Hepatocyte (in vitro differentiated cells): ENCODE data around the gene OPCML.

Source experiments
- EZH2 ChIP-seq: fragments of 200-600 bp; sonication (generic); IDR thresholded peaks from 2 replicates; pipeline ENCODE4 v1.6.1; 2016; ENCODE audit warnings: antibody characterized with exemption, mild to moderate bottlenecking, borderline replicate concordance
- EZH2phosphoT487 ChIP-seq: fragments of 200-600 bp; sonication (generic); IDR thresholded peaks from one replicate; pipeline ENCODE4 v1.6.1; 2018; ENCODE audit warnings: antibody characterized with exemption, mild to moderate bottlenecking, low read depth, moderate library complexity; ENCODE audit not compliant: unreplicated experiment, severe bottlenecking
- TF ChIP-seq, protein P1 (sequence below): fragments of 200-600 bp; sonication (generic); IDR thresholded peaks from 2 replicates; pipeline ENCODE4 v1.5.1; 2016; ENCODE audit warnings: antibody characterized with exemption, mild to moderate bottlenecking; ENCODE audit not compliant: poor library complexity

DNA sequence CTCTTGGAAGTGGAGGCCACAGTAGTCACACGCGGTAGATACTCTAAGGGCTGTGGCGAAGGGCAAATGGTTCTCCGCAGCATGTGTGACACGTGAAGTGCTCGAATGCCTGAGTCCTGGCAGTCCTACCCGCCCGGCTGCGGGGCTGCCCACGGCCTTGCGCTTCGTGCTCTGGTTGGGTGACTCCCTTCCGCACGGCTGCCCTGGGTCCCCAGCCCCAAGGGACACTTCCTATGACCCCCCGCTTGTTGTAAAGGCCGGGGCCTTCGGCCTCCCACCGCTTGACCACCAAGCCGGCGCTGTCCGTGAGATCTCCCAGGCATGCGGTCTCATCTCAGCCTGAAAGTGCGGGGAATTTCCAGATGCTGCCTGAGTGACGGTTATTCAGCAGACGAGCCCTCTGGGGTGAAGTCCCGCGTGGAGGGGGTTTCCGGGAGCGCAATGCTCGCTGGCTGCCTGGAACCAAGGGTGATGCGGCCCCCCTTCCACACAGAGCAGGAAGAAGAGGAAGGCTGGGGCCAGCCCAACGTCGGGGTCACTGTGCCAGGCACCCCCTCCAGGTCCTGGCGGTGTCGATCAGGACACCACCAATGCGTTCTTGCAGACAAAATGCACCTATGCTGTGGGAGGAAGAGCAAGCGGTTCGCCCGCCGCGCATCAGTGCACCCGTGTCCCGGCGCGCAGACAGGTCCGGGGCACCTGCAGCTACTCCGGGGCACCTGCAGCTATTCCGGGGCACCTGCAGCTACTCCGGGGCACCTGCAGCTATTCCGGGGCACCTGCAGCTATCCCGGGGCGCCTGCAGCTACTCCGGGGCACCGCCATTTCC lies 171.2 kb downstream of the OPCML start:
- TF ChIP-seq, protein P1, sequence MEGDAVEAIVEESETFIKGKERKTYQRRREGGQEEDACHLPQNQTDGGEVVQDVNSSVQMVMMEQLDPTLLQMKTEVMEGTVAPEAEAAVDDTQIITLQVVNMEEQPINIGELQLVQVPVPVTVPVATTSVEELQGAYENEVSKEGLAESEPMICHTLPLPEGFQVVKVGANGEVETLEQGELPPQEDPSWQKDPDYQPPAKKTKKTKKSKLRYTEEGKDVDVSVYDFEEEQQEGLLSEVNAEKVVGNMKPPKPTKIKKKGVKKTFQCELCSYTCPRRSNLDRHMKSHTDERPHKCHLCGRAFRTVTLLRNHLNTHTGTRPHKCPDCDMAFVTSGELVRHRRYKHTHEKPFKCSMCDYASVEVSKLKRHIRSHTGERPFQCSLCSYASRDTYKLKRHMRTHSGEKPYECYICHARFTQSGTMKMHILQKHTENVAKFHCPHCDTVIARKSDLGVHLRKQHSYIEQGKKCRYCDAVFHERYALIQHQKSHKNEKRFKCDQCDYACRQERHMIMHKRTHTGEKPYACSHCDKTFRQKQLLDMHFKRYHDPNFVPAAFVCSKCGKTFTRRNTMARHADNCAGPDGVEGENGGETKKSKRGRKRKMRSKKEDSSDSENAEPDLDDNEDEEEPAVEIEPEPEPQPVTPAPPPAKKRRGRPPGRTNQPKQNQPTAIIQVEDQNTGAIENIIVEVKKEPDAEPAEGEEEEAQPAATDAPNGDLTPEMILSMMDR = no peak
- TF ChIP-seq EZH2phosphoT487 = no peak
- TF ChIP-seq EZH2 = no peak
